OCI-LY1 (cell line): ENCODE results near the gene MAML2.

Experiments
- CTCF ChIP-seq: fragments of 200-600 bp; sonication (generic), shearing (Covaris generic); IDR thresholded peaks from 2 replicates; pipeline ENCODE4 v1.5.1; 2017; ENCODE audit warnings: mild to moderate bottlenecking, antibody characterized with exemption, low read length, moderate library complexity, mixed read lengths
- EZH2 ChIP-seq: fragments of 200-600 bp; sonication (generic), shearing (Covaris generic); IDR thresholded peaks from 2 replicates; pipeline ENCODE4 v1.8.0; 2017; ENCODE audit warnings: borderline replicate concordance, mixed run types, mild to moderate bottlenecking, antibody characterized with exemption, low read length, moderate library complexity, mixed read lengths

- TF ChIP-seq EZH2 (no peak), CTCF (no peak)
These were observed 298.7 kb downstream of the MAML2 start for GRCh38 chr11:96044311-96044710.
